SK-N-SH (cell line): Measurements from ENCODE around the gene RBMS3. TPM values are rescaled to one million over a fixed set of nuclear protein-coding genes. Genes with fewer than 3 reads are reported as not detected.

Experiments used
- CTCF ChIA-PET: fragments of 300-600, 350-600 bp; formaldehyde crosslinking; extraction: SDS; loops from one replicate; lab custom pipeline; 2021; lab: Yijun Ruan, JAX
- POLR2A ChIA-PET: fragments of 350-600 bp; sonication (Branson Sonifier 250); formaldehyde crosslinking; extraction: SDS; loops from one replicate; lab custom pipeline; 2020; ENCODE audit warnings: antibody characterized with exemption, inconsistent platforms; lab: Yijun Ruan, JAX
- DNase-seq: peaks from one replicate; pipeline ENCODE4 v3.0.0; 2012
- H2AFZ ChIP-seq: fragments of 200-600 bp; sonication (generic); 2 replicates; pipeline ENCODE4 v1.8.1; 2016; ENCODE audit warnings: antibody characterized with exemption, mild to moderate bottlenecking, low read depth
- H3F3A ChIP-seq: fragments of 200-600 bp; sonication (generic); replicated peaks from 2 replicates; pipeline ENCODE3; 2016; ENCODE audit warnings: antibody characterized with exemption, mild to moderate bottlenecking; ENCODE audit not compliant: insufficient read depth
- H3K27ac ChIP-seq, 2 experiments: fragments of 200-500 bp in 1 of 2; fragments of 200-600 bp in 1 of 2; sonication (Bioruptor generic) in 1 of 2; sonication (generic), shearing (Covaris generic) in 1 of 2; 2 replicates each; pipeline versions ENCODE4 v1.5.1 to v1.6.1; 2014 to 2016; ENCODE audit warnings: low read depth in 2 of 2, inconsistent platforms in 1 of 2, low read length in 1 of 2, mild to moderate bottlenecking in 1 of 2, mixed read lengths in 1 of 2
- H3K27me3 ChIP-seq: fragments of 200-600 bp; sonication (generic), shearing (Covaris generic); 2 replicates; pipeline ENCODE4 v1.6.1; 2016; ENCODE audit warnings: mixed run types; ENCODE audit not compliant: insufficient read depth
- H3K36me3 ChIP-seq, 2 experiments: fragments of 200-500 bp in 1 of 2; fragments of 200-600 bp in 1 of 2; sonication (Bioruptor generic) in 1 of 2; sonication (generic) in 1 of 2; replicated peaks in 1 of 2; 2 replicates each; pipeline versions ENCODE3 to v1.5.1; 2014 to 2016; ENCODE audit warnings: low read length in 1 of 2, mild to moderate bottlenecking in 1 of 2; ENCODE audit not compliant: insufficient read depth in 2 of 2, control insufficient read depth in 1 of 2
- H3K4me1 ChIP-seq, 2 experiments: fragments of 200-500 bp in 1 of 2; fragments of 200-600 bp in 1 of 2; sonication (Bioruptor generic) in 1 of 2; sonication (generic), shearing (Covaris generic) in 1 of 2; 2 replicates each; pipeline versions ENCODE4 v1.5.1 to v1.6.1; 2014 to 2016; ENCODE audit warnings: low read depth in 1 of 2, low read length in 1 of 2, mixed run types in 1 of 2; ENCODE audit not compliant: insufficient read depth in 2 of 2, control insufficient read depth in 1 of 2
- H3K4me2 ChIP-seq: fragments of 200-600 bp; sonication (generic), shearing (Covaris generic); 2 replicates; pipeline ENCODE4 v1.6.1; 2017; ENCODE audit warnings: mixed run types
- H3K4me3 ChIP-seq, 2 experiments: fragments of 200-500 bp in 1 of 2; fragments of 200-600 bp in 1 of 2; sonication (Bioruptor generic) in 1 of 2; sonication (generic), shearing (Covaris generic) in 1 of 2; 2 replicates each; pipeline versions ENCODE4 v1.5.1 to v1.8.1; 2014 to 2016; ENCODE audit warnings: low read depth in 2 of 2, inconsistent platforms in 1 of 2, low read length in 1 of 2, mild to moderate bottlenecking in 1 of 2, mixed read lengths in 1 of 2, moderate library complexity in 1 of 2
- H3K79me2 ChIP-seq: fragments of 200-600 bp; sonication (generic); 2 replicates; pipeline ENCODE4 v1.8.1; 2017; ENCODE audit warnings: mild to moderate bottlenecking; ENCODE audit not compliant: insufficient read depth
- H3K9ac ChIP-seq: fragments of 200-600 bp; sonication (generic); 2 replicates; pipeline ENCODE4 v1.6.1; 2017; ENCODE audit warnings: mixed run types
- H3K9me2 ChIP-seq: fragments of 200-600 bp; sonication (generic); 2 replicates; pipeline ENCODE4 v1.6.1; 2017; ENCODE audit warnings: mixed run types
- H3K9me3 ChIP-seq: fragments of 200-600 bp; sonication (generic); 2 replicates; pipeline ENCODE4 v1.6.1; 2017; ENCODE audit warnings: mixed run types, mild to moderate bottlenecking, moderate library complexity
- H4K20me1 ChIP-seq: fragments of 200-600 bp; sonication (generic); 2 replicates; pipeline ENCODE4 v1.6.1; 2017; ENCODE audit warnings: mild to moderate bottlenecking, mixed run types; ENCODE audit not compliant: insufficient read depth
- EP300 ChIP-seq, 2 experiments: IDR thresholded peaks; 2 replicates each; pipeline versions ENCODE4 v1.4.0 to v1.6.1; 2012; ENCODE audit warnings: borderline replicate concordance in 1 of 2, low read depth in 1 of 2, low read length in 1 of 2
- FOXM1 ChIP-seq: IDR thresholded peaks from 2 replicates; pipeline ENCODE4 v1.4.0; 2012; ENCODE audit warnings: low read depth, mild to moderate bottlenecking
- GATA2 ChIP-seq: sonication (generic); formaldehyde crosslinking; IDR thresholded peaks from 2 replicates; pipeline ENCODE4 v1.5.0; 2020; ENCODE audit warnings: mild to moderate bottlenecking, missing genetic modification reagents
- MAX ChIP-seq: IDR thresholded peaks from 2 replicates; pipeline ENCODE4 v1.4.0; 2012; ENCODE audit warnings: low read depth
- MEF2A ChIP-seq: IDR thresholded peaks from 2 replicates; pipeline ENCODE4 v1.4.0; 2012; ENCODE audit warnings: low read depth, borderline replicate concordance
- NFIC ChIP-seq: IDR thresholded peaks from 2 replicates; pipeline ENCODE4 v1.4.0; 2012; ENCODE audit warnings: borderline replicate concordance
- NRF1 ChIP-seq: IDR thresholded peaks from 2 replicates; pipeline ENCODE4 v1.6.1; 2012; ENCODE audit warnings: low read depth, mild to moderate bottlenecking, low read length
- PBX3 ChIP-seq: IDR thresholded peaks from 2 replicates; pipeline ENCODE4; 2012
- POLR2AphosphoS5 ChIP-seq: IDR thresholded peaks from 2 replicates; pipeline ENCODE4 v1.6.1; 2012; ENCODE audit warnings: low read depth, low read length
- RCOR1 ChIP-seq: fragments of 150-350 bp; IDR thresholded peaks from 2 replicates; pipeline ENCODE4 v1.6.1; 2017; ENCODE audit warnings: antibody characterized with exemption, low read length
- REST ChIP-seq: IDR thresholded peaks from 2 replicates; pipeline ENCODE4 v1.6.1; 2012; ENCODE audit warnings: mild to moderate bottlenecking, low read depth, low read length, moderate library complexity
- RXRA ChIP-seq: IDR thresholded peaks from 2 replicates; pipeline ENCODE4 v1.4.0; 2012; ENCODE audit warnings: low read depth, mild to moderate bottlenecking, borderline replicate concordance
- SIN3A ChIP-seq: IDR thresholded peaks from 2 replicates; pipeline ENCODE4 v1.6.1; 2012; ENCODE audit warnings: low read depth, mild to moderate bottlenecking, low read length, moderate library complexity, borderline replicate concordance
- TAF1 ChIP-seq: IDR thresholded peaks from 2 replicates; pipeline ENCODE4 v1.6.1; 2012; ENCODE audit warnings: low read depth, mild to moderate bottlenecking, low read length, moderate library complexity, borderline replicate concordance
- TCF12 ChIP-seq: IDR thresholded peaks from 2 replicates; pipeline ENCODE4 v1.4.0; 2012
- TEAD4 ChIP-seq: IDR thresholded peaks from 2 replicates; pipeline ENCODE4 v1.4.0; 2012; ENCODE audit warnings: mild to moderate bottlenecking, borderline replicate concordance; ENCODE audit not compliant: insufficient read depth
- USF2 ChIP-seq: fragments of 150-350 bp; IDR thresholded peaks from 2 replicates; pipeline ENCODE4 v1.6.1; 2017; ENCODE audit warnings: antibody characterized with exemption, low read length, low read depth, borderline replicate concordance
- ZBTB33 ChIP-seq: IDR thresholded peaks from 2 replicates; pipeline ENCODE4 v1.4.0; 2012; ENCODE audit warnings: low read depth, borderline replicate concordance
- WGBS: methylation state at CpG from one replicate; pipeline ENCODE4 v1.1.6; 2017; ENCODE audit warnings: low lambda C conversion rate; 5-methylcytosine and 5-hydroxymethylcytosine counted together
- polyA plus RNA-seq, 3 experiments: library from polyadenylated mRNA; depleted of rRNA; stranded (reverse); fragments of >200 nt; gene quantifications; 2 replicates each; pipeline ENCODE4 v1.2.3, GENCODE V29; 2012

RBMS3 gene
- polyA plus RNA-seq, 1 of the 3 experiments (the other 2 are of a cell fraction) = 8.2 TPM

GRCh38 chr3:29261119-29261518 lies 19.8 kb upstream of the RBMS3 start:
- H3K4me1 ChIP-seq = no peaks in the 10 kb centered on the region
- no peaks in the 10 kb centered on the region for H3K9me3 ChIP-seq
- H3K27me3 ChIP-seq = no peaks in the 10 kb centered on the region
- ChIA-PET CTCF (no interaction called here), POLR2A (no interaction called here)
- H2AFZ ChIP-seq = no peak overlapping the region
- no peaks in the 10 kb centered on the region for H3K9me2 ChIP-seq
- H3K4me3 ChIP-seq = no peak overlapping the region
- no peaks in the 10 kb centered on the region for H3K79me2 ChIP-seq
- H3F3A ChIP-seq = peaks cover 4% of the 10 kb centered on the region
- no peak for DNase-seq
- H3K36me3 ChIP-seq = no peaks in the 10 kb centered on the region
- no peak overlapping the region for H3K9ac ChIP-seq
- no peak overlapping the region for H3K4me2 ChIP-seq
- no peaks in the 10 kb centered on the region for H4K20me1 ChIP-seq
- 100% methylated on average over 2 of the region's 2 CpGs for WGBS
- H3K27ac ChIP-seq = no peak overlapping the region
- TF ChIP-seq ZBTB33 (no peak), SIN3A (no peak), RXRA (no peak), TEAD4 (no peak), POLR2AphosphoS5 (no peak), FOXM1 (no peak), REST (no peak), NFIC (no peak), USF2 (no peak), TCF12 (no peak), EP300 (IDR thresholded peaks at IDR 0.05; ENCODE audit: borderline replicate concordance in 1 of 2, low read depth in 1 of 2, low read length in 1 of 2) (no peak), GATA2 (no peak), NRF1 (no peak), PBX3 (no peak), RCOR1 (no peak), MAX (no peak), MEF2A (no peak), TAF1 (no peak)
